Gastrocnemius medialis (tissue), 4 donors: ENCODE results near the gene SV2C.

Experiments used
- POLR2A ChIP-seq, 2 donors: fragments of 450-650 bp; IDR thresholded peaks; one replicate each; pipeline ENCODE4 v1.6.1; 2017; ENCODE audit warnings: antibody characterized with exemption in 2 of 2, mild to moderate bottlenecking in 2 of 2, moderate library complexity in 2 of 2
- TF ChIP-seq, protein P1 (sequence below), 5 experiments: fragments of 450-650 bp in 3 of 5; fragments of 200-600 bp in 2 of 5; sonication (generic) in 2 of 5; IDR thresholded peaks in 4 of 5; conservative IDR thresholded peaks in 1 of 5; 1 replicate in 4 of 5; 2 replicates in 1 of 5; pipeline ENCODE4 v1.5.1; 2016 to 2019; ENCODE audit warnings: antibody characterized with exemption in 5 of 5, mild to moderate bottlenecking in 3 of 5, moderate library complexity in 3 of 5

DNA sequence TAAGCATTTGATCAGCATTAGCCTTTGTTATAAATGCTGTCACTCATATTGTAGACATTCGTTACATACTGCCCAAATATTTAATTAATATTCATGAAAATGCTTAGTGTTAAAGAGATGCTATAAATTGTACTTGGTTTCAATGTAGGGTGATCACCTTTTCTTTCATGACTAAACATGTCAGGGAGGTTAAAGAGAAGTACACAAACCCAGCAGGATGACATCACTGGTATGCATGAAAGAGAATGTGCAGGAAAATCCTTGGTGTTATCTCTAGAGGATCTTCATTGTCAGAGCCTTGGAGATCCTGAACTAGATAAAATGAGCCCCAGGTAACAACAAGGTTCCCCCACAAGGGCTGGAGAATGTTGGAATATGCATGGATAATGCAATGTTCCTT lies 33.0 kb upstream of the SV2C start:
- TF ChIP-seq, protein P1, sequence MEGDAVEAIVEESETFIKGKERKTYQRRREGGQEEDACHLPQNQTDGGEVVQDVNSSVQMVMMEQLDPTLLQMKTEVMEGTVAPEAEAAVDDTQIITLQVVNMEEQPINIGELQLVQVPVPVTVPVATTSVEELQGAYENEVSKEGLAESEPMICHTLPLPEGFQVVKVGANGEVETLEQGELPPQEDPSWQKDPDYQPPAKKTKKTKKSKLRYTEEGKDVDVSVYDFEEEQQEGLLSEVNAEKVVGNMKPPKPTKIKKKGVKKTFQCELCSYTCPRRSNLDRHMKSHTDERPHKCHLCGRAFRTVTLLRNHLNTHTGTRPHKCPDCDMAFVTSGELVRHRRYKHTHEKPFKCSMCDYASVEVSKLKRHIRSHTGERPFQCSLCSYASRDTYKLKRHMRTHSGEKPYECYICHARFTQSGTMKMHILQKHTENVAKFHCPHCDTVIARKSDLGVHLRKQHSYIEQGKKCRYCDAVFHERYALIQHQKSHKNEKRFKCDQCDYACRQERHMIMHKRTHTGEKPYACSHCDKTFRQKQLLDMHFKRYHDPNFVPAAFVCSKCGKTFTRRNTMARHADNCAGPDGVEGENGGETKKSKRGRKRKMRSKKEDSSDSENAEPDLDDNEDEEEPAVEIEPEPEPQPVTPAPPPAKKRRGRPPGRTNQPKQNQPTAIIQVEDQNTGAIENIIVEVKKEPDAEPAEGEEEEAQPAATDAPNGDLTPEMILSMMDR (IDR thresholded peaks at IDR 0.05 in 4 of 5, conservative IDR thresholded peaks at IDR 0.05 in 1 of 5): no peak
- no peak for TF ChIP-seq POLR2A (IDR thresholded peaks at IDR 0.05)
